HUDEP-2 (cell line): ENCODE results near the gene STK32B.

Experiments used
- DNase-seq, 76 experiments: peaks; one replicate each; lab custom pipeline; 2025; ENCODE audit not compliant: unreplicated experiment in 76 of 76; lab: John Stamatoyannopoulos, UW

Gene STK32B

GRCh38 chr4:5378002-5378401, 326.7 kb downstream of the STK32B start:
- peak in 32 of 76 experiments; percentile 1 to 54 (median 16) for DNase-seq

DNA sequence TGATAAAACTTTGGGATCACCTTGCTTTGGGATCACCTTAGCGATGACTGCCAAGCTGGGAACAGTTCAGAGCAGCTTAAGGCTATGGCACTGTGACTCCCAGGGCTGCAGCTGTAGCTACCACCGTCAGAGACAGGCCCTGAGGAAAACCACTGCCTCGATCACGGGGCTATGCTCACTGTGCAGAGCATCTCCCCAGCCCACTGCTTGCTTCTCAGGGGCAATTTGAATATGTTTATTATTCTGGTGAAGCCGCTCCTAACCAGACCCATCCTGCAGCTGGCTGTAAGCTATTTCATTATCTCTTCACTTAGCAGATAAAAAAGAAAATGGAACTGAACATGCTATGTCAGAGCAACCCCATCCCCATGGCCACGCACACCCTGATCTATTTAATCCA, 328.6 kb downstream of the STK32B start:
- DNase-seq, result no peak

DNA sequence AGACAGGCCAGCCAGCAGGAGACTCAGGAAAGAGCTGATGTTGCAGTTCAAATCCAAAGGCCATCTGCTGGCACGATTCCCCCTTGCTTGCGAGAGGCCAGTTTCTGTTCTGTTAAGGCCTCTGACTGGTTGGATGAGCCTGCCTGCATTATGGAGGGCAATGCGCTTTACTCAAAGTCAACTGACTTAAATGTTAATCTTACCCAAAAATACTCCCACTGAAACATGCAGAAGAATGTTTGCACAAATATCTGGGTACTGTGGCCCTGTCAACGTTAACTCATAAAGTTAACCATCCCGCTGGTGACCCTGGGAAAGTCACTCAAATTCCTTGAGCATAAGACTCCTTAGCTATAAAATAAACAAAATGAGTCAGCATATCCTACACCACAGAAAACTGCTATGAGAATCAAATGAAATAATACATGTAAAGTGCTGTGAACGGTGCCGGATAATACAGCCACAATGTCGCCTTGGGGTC, 330.7 kb downstream of the STK32B start:
- DNase-seq, result no peak

DNA sequence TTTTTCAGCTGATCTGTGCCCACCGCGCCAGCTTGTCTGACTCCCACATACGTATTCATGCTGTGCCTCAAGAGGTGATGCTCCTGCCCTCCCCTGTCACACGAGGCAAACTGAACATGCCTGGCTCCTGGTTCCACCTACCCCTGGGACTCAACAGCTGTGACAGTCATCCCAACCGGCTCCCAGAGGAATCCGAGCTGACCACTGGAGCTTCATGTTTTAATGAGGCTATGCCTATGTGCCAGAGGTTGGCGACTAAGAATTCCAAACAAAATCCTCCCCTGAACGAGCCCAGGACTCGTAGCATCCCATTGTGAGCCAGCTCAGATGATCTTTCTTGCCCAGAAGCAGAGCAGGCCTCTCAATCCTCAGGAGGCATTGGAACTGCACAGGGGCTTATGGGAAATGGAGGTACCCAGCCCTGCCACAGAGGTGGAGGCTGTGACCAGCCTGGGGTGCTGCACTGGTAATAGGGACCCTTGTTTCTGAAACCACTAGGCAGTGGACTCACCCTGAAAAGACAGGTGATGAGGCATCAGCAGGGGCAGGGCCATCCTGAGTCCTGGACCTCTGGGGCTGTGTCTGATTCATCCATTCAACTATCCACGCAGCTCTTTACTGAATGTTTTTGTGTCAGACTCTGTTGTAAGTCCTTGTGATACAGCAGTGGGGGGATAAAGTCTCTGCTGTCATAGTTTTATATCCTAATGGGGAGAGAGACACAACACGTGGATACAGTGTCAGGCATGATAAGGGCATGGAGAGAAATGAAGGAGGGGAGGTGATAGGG, 332.1 kb downstream of the STK32B start:
- no peak for DNase-seq

DNA sequence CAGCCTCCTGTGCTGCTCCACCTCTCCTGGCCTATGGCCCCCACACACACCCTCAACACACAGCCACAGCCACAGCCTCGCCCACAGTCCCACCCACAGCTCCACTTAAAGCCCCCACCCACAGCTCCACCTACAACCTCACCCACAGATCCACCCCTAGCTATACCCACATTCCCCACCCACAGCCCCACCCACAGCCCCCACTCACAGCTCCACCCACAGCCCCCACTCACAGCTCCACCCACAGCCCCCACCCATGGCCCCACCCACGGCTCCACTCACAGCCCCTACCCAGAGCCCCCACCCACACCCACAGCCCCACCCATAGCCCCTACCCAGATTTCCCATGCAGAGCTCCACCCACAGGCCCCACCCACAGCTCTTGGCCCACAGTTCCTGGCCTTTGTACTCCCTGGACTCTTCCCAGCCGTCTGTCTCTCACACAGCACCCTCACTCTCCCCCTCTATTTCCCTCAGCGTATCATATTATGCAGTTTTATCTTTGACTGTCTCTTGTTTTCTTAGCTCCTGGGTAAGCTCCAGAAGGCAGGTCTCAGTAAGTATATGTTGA, 334.5 kb downstream of the STK32B start:
- DNase-seq, result peak in 61 of 76 experiments; percentile 4 to 90 (median 70)

DNA sequence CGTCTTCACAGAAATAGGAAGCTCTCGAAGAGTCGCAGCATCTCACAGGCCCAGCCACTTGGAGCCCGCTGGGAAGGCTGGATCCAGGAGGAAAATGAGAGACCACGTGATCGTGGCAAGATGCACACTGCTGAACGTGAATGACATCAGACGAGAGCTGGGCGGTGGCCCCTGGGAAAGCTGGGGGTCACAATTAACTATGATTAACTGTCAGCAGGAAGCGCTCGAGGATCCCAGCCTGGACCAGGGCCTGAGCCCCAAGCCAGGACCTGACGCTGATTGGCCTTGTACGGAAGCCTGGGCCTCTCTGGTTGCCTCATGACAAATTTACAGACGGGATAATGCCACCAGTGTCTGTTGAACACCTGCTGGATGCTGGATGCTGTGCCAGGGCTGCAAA, 335.6 kb downstream of the STK32B start:
- DNase-seq, result no peak

- no peak for DNase-seq
Observed at GRCh38 chr4:5387457-5387856, 336.2 kb downstream of the STK32B start.

- DNase-seq, result no peak
Observed at GRCh38 chr4:5389756-5390310, 338.6 kb downstream of the STK32B start.

- DNase-seq, result no peak
Observed at GRCh38 chr4:5391492-5391891, 340.2 kb downstream of the STK32B start.

GRCh38 chr4:5393911-5394513, 342.7 kb downstream of the STK32B start:
- no peak for DNase-seq

GRCh38 chr4:5395781-5396180, 344.5 kb downstream of the STK32B start:
- DNase-seq, result no peak

- DNase-seq, result no peak
Observed at GRCh38 chr4:5398056-5398455, 346.8 kb downstream of the STK32B start.

DNA sequence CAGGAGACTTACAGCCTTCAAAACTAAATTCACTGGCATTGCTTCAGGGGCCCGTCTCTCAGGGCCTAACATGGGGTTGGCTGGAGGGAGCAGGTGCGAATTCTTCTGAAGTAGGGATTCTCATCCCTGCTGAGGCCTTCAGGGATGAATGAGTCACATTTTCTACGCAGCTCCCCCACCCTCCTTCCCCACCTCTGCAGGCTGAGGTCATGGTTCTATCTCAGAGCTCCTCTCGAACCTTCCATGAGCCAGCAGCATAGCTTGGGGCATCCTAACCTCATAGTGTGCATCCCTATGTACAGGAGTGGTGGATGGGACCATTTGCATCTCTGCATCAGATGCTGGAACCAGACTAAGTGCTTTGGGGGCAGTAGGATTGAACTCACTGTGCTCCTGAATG, 347.8 kb downstream of the STK32B start:
- DNase-seq, result no peak

- peak in 8 of 76 experiments; percentile 2 to 42 (median 10) for DNase-seq
Observed at GRCh38 chr4:5399790-5400421, 348.6 kb downstream of the STK32B start.

DNA sequence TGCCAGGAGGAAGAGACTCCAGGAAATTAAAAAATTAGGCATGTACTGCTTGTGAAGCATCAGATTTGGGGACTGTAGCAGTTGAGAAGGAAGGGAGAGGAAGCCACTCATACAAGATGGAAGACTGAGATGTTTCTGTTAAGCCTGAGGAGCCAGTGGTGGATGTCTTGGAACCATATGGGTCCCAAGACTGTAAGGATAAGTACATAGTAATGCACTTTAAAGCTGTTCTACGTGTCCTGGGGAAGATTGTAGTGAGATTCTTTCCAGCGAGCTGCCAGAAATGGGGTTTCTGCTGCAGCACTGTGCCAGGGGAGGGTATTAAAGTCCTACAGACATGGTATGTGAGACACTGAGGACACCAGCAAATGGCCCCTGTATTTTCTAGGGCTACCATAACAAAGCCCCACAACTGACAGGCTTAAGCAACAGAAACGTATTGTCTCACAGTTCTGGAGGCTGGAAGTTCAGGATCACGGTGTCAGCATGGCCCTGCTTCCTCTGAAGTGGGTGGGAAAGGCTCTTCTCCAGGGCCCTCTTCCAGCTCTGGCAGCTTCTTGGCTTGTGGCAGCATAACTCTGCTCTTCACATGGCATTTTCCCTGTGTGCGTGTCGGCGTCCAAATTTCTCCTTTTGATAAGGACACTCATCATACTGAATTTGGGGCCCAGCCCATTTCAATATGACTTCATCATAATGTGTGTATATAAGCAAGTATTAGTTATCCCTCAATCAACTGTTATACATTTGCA, 352.6 kb downstream of the STK32B start:
- no peak for DNase-seq

DNA sequence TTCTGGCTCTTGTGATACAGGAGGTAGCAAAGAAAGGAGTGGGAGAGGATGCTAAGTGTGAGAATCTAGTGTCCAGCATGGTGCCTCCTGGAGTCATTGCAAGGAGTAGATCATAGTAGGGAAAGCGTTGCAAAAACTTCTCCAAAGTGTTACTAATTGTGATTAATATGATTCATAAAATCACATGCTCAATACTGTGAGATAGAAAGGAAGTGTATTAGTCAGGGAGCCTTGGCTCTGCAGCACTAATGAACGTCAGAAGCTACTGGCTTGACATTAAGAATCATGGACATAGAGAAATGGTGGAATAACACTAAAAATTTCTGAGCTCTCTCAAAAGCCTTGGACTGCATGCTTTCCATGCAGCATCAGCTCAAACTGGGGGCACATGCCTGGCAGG, 358.0 kb downstream of the STK32B start:
- DNase-seq, result no peak

DNA sequence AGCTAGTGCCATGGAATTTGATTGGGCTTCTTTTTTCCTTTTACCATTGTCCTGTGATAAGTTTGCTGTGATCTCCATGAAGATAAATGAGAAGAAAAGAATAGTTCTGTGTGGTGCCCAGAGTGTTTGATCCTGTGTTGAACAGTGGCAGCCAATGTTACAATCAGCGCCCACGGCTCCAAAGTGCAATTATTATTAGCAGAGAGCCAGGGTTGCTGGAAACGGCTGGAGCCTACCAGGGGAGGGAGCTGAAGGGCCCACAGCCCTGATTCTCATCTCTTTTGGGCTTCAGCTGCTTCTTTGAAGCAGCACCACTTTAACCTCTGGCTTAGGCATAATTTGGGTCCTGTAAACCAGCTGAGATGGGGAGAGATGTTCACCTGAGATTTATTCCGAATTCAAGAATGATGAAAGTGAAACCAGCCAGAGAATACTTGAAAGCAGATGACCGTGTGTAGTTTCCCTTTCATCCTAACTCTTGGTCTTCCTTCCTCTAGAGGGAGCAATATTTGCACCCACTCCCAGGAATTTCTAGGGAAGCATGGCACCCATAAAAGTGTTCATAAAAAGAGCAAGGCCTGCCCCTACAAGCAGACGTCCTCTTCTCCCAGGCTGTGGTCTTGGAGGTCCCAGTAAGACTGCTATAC, 358.8 kb downstream of the STK32B start:
- DNase-seq, result no peak

DNA sequence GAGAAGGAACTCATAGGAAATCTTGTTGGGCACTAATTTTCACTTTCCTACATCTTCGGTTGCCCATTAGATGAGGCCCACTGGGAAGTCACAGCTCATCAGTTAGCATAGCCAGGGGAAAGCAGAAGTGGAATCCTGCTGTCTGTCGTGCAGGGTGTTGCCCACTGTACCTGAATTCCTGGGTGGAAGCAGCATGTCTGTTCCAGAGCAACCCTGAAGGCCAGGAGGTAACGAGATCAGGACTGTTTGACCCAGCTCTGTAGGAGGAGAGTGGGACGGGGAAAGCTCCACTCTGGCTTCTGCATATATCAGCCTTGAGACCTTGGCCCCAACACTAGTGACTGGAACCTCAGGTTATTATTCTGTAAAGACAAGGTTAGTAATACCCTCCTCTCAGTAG, 361.0 kb downstream of the STK32B start:
- no peak for DNase-seq

- no peak for DNase-seq
Observed at GRCh38 chr4:5412751-5413150, 361.5 kb downstream of the STK32B start.

DNA sequence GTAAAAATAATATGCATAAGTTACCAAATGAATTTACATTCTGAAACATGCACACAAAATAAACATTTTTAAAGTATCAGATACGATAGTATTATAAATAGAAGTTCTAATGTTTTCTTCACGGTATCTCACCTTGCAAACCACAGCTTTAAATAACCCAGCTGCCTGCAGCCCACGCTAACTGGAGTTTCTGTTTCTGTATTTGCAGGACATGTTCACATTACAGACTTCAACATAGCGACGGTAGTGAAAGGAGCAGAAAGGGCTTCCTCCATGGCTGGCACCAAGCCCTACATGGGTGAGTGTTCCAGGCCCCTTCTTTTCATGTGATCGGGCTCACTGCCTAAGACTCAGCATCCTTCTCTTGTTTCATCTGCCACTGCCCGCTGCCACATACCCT, 365.4 kb downstream of the STK32B start:
- DNase-seq, result no peak
